DND-41 (cell line): ENCODE data around the gene NOTCH4.
A peak's percentile ranks its signal among the peaks of the same experiment; 100 is the strongest.

ENCODE experiments used
- ATAC-seq: fragments of 200-7000 bp; cut with Tn5 transposase; 3 replicates; pipeline ENCODE4 v1.9.1; 2021; ENCODE audit warnings: low read depth; ENCODE audit not compliant: insufficient read depth
- DNase-seq: peaks from one replicate; pipeline ENCODE4 v3.0.0-alpha.2; 2020
- H2AFZ ChIP-seq: 2 replicates; pipeline ENCODE4 v1.6.0; 2012; ENCODE audit warnings: low read depth, low read length
- H3K27ac ChIP-seq: 2 replicates; pipeline ENCODE4 v1.5.1; 2012; ENCODE audit warnings: low read length, inconsistent platforms
- H3K27me3 ChIP-seq: fragments of 200-600 bp; sonication (generic); 2 replicates; pipeline ENCODE4 v1.6.0; 2012; ENCODE audit warnings: low read length, mild to moderate bottlenecking, inconsistent platforms; ENCODE audit not compliant: insufficient read depth, poor library complexity
- H3K36me3 ChIP-seq: 2 replicates; pipeline ENCODE4 v1.5.1; 2012; ENCODE audit warnings: low read length, inconsistent platforms; ENCODE audit not compliant: insufficient read depth
- H3K4me1 ChIP-seq: 2 replicates; pipeline ENCODE4 v1.5.1; 2012; ENCODE audit warnings: mild to moderate bottlenecking, low read length; ENCODE audit not compliant: insufficient read depth
- H3K4me2 ChIP-seq: 2 replicates; pipeline ENCODE4 v1.6.0; 2012; ENCODE audit warnings: mild to moderate bottlenecking, moderate library complexity, low read length, inconsistent platforms; ENCODE audit not compliant: insufficient read depth
- H3K4me3 ChIP-seq, 2 experiments: fragments of 200-600 bp in 1 of 2; shearing (Covaris generic) in 1 of 2; 2 replicates each; pipeline ENCODE4 v1.5.1; 2012 to 2016; ENCODE audit warnings: inconsistent platforms in 2 of 2, low read length in 2 of 2, mild to moderate bottlenecking in 2 of 2, low read depth in 1 of 2, moderate library complexity in 1 of 2
- H3K79me2 ChIP-seq: 2 replicates; pipeline ENCODE4 v1.6.0; 2012; ENCODE audit warnings: low read length, inconsistent platforms; ENCODE audit not compliant: insufficient read depth
- H3K9ac ChIP-seq: 2 replicates; pipeline ENCODE4 v1.6.0; 2012; ENCODE audit warnings: low read depth, mild to moderate bottlenecking, inconsistent platforms, low read length, moderate library complexity
- H3K9me3 ChIP-seq: 2 replicates; pipeline ENCODE4 v1.5.1; 2012; ENCODE audit warnings: low read length, moderate library complexity, mild to moderate bottlenecking, inconsistent platforms; ENCODE audit not compliant: insufficient read depth, severe bottlenecking
- H4K20me1 ChIP-seq: 2 replicates; pipeline ENCODE4 v1.6.0; 2012; ENCODE audit warnings: low read length; ENCODE audit not compliant: insufficient read depth
- CTCF ChIP-seq: IDR thresholded peaks from 2 replicates; pipeline ENCODE4 v1.5.1; 2012; ENCODE audit warnings: borderline replicate concordance, low read length, moderate library complexity, mild to moderate bottlenecking; ENCODE audit not compliant: poor library complexity, severe bottlenecking; ENCODE audit errors: extremely low read depth
- EZH2 ChIP-seq: IDR thresholded peaks from 3 replicates; pipeline ENCODE4 v1.6.1; 2012; ENCODE audit warnings: borderline replicate concordance, low read depth, mild to moderate bottlenecking, moderate library complexity, low read length, inconsistent platforms; ENCODE audit not compliant: severe bottlenecking

Gene NOTCH4

GRCh38 chr6:32167761-32168262 lies 56.1 kb downstream of the NOTCH4 start:
- no peaks in the 10 kb centered on the region for H3K9me3 ChIP-seq
- H3K4me2 ChIP-seq, result no peak overlapping the region
- H3K27me3 ChIP-seq, result no peaks in the 10 kb centered on the region
- TF ChIP-seq EZH2, result no peak
- no peak overlapping the region for H3K9ac ChIP-seq
- H3K79me2 ChIP-seq, result no peaks in the 10 kb centered on the region
- H3K4me1 ChIP-seq, result no peaks in the 10 kb centered on the region
- H3K36me3 ChIP-seq, result peaks cover 58% of the 10 kb centered on the region
- H2AFZ ChIP-seq, result no peak overlapping the region
- no peak overlapping the region for H3K27ac ChIP-seq
- H4K20me1 ChIP-seq, result no peaks in the 10 kb centered on the region
- no peak for DNase-seq
- H3K4me3 ChIP-seq, result no peak overlapping the region
- ATAC-seq, result no peak

- Histone ChIP-seq H3K9me3 (no peaks in the 10 kb centered on the region), H3K4me2 (no peak overlapping the region), H3K4me1 (no peaks in the 10 kb centered on the region), H3K9ac (no peak overlapping the region), H3K79me2 (no peaks in the 10 kb centered on the region), H3K4me3 (no peak overlapping the region), H4K20me1 (no peaks in the 10 kb centered on the region), H3K27ac (no peak overlapping the region), H2AFZ (no peak overlapping the region), H3K36me3 (peaks cover 61% of the 10 kb centered on the region), H3K27me3 (no peaks in the 10 kb centered on the region)
- ATAC-seq (no peak), DNase-seq (no peak)
- TF ChIP-seq EZH2, result no peak
- no peak for TF ChIP-seq CTCF
Measured at GRCh38 chr6:32167154-32167760, 56.6 kb downstream of the NOTCH4 start.

- H3K9ac ChIP-seq, result no peak overlapping the region
- H3K36me3 ChIP-seq, result peaks cover 61% of the 10 kb centered on the region
- no peak overlapping the region for H3K4me2 ChIP-seq
- TF ChIP-seq CTCF, result no peak
- TF ChIP-seq EZH2, result no peak
- DNase-seq (peak; percentile 24), ATAC-seq (no peak; the same call in 2 of the 3 replicates)
- no peaks in the 10 kb centered on the region for H3K79me2 ChIP-seq
- H3K27ac ChIP-seq, result no peak overlapping the region; the same call in 1 of the 2 replicates
- no peaks in the 10 kb centered on the region for H3K4me1 ChIP-seq
- no peak overlapping the region for H2AFZ ChIP-seq
- H3K4me3 ChIP-seq, result no peak overlapping the region
- no peaks in the 10 kb centered on the region for H3K27me3 ChIP-seq
- H4K20me1 ChIP-seq, result no peaks in the 10 kb centered on the region
- no peaks in the 10 kb centered on the region for H3K9me3 ChIP-seq
Measured at GRCh38 chr6:32166411-32167061, 57.3 kb downstream of the NOTCH4 start.

GRCh38 chr6:32164295-32164694 lies 59.6 kb downstream of the NOTCH4 start, which contains the start of gene EGFL8:
Gene EGFL8 (plus strand): TSS chr6:32164595. CDS start chr6:32166166, 1,571 bp downstream.
- Histone ChIP-seq H3K4me3 (no peak within 1 kb of the TSS), H4K20me1 (no peaks in the 10 kb centered on the region), H3K27ac (no peak within 1 kb of the TSS; the same call in 1 of the 2 replicates), H3K4me1 (no peaks in the 10 kb centered on the region), H3K9me3 (no peaks in the 10 kb centered on the region), H3K27me3 (no peaks in the 10 kb centered on the region), H3K79me2 (no peaks in the 10 kb centered on the region), H3K36me3 (peaks cover 43% of the 10 kb centered on the region), H3K4me2 (no peak within 1 kb of the TSS), H3K9ac (no peak within 1 kb of the TSS), H2AFZ (no peak within 1 kb of the TSS)
- TF ChIP-seq EZH2, result no peak
- TF ChIP-seq CTCF, result no peak
- ATAC-seq (no peak), DNase-seq (no peak)
